ENCODE measurements around the gene HECTD4. TPM values are rescaled to one million over a fixed set of nuclear protein-coding genes. Genes with fewer than 3 reads are reported as not detected.

The HECTD4 gene
- polyA plus RNA-seq, 1 donor, result 38.1 TPM

Other genes starting within 250 kb of the HECTD4 start
- gene RPL6, start 27.2 kb upstream of the HECTD4 start, polyA plus RNA-seq, result 2,028 TPM
- 58.1 TPM for gene PTPN11, start 36.5 kb upstream of the HECTD4 start, polyA plus RNA-seq